Activated CD8-positive, alpha-beta memory T cell treated with anti-CD3 and anti-CD28 coated beads for 1 hour (primary cell): ENCODE data around the gene ZNF627.
"Not testable (repeated sequence)": the region's sequence is repeated elsewhere in the genome, so short reads cannot be mapped to it uniquely, and the experiment has no call there.

ENCODE experiments used
- DNase-seq, 2 donors: peaks; one replicate each; pipeline ENCODE4 v3.0.0-alpha.2; 2020; ENCODE audit warnings: low read depth in 1 of 2; ENCODE audit errors: extremely low read depth in 1 of 2

The ZNF627 gene

DNA sequence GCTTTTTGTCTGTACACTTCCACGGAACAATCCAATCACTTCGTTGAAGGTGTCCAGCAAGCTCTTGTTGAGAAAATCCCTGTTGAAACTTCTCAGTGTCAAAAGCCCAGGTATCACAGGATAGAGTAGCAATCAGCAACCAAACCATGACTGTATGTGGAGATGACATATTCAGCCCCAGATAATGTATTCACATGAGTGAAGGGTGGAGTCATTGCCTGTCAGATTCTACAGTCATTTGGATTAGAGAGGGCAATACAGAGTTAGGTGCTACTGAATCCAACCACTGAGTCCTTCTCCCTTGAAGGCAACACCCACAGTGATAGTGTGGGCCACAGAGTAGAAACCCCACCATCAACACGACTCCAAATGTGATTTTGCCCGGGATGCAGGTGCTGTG lies 23.3 kb downstream of the ZNF627 start:
- DNase-seq, result no peak

DNA sequence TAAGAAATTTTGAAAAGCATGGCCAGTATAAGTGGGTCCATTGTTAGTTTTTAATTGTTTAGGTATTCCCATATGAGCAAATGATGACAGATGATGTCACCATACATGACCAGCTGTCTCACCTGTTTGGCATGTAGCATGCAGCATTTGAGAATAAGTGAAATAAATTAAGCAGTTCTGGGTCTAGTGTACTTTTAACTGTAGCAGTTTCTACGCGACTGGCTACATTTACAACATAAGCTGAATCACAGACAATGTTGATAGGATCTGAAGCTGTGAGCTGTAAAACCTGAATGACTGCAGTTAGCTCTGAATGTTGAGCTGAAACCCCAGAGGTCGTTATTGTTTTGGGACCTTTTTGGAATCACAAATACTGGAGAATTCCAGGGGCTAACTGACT lies 25.1 kb downstream of the ZNF627 start:
- DNase-seq, result not testable (repeated sequence)

DNA sequence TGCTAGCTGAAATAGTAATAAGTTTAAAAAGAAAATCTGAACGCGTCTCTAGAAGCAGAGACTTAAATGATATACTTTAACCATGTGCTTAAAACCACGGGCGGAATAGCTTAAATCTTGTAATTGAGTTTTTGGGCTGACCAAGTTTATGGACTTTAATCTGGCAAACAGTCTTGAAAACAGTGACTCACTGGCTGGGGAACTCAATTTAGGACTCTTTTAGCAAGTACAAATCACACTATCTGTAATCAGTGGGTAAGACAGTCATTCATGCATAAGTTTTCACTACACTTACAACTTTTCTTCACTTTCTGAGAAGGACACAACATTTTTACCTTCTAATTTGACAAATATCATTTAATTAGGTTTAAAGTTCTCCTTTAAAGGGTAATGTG lies 26.8 kb downstream of the ZNF627 start:
- no peak for DNase-seq

DNA sequence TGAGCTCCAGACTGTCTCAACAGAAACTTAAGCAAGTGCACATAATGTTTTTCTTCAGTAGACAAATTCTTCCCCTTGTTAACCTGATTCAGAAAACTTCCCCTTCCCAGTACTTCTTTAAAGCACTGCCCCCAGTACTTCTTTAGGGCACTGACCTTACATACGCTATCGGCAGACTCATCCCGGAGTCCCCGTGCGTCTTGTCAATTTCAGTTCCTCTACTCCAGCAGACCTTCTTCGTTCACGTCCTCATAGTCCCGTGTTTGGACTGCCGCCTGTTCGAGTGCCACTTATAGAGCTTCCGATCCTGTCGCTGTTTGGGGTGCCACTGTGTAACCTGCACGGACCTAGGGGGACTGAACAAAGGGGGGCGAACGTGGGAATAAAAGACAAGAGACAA lies 29.0 kb downstream of the ZNF627 start:
- no peak for DNase-seq

DNA sequence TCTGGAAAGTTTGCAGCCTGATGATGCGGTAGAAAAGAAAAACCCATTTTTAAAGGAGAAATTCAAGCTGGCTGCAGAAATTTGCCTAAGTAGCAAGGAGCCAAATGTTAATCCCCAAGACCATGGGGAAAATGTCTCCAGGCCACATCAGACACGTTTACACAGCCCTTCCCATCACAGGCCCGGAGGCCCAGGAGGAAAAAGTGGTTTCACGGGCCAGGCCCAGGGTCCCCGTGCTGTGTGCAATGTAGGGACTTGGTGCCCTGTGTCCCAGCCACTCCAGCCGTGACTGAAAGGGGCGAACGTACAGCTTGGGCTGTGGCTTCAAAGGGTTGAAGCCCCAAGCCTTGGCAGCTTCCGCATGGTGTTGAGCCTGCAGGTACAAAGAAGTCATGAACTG lies 35.9 kb downstream of the ZNF627 start:
- no peak for DNase-seq

DNA sequence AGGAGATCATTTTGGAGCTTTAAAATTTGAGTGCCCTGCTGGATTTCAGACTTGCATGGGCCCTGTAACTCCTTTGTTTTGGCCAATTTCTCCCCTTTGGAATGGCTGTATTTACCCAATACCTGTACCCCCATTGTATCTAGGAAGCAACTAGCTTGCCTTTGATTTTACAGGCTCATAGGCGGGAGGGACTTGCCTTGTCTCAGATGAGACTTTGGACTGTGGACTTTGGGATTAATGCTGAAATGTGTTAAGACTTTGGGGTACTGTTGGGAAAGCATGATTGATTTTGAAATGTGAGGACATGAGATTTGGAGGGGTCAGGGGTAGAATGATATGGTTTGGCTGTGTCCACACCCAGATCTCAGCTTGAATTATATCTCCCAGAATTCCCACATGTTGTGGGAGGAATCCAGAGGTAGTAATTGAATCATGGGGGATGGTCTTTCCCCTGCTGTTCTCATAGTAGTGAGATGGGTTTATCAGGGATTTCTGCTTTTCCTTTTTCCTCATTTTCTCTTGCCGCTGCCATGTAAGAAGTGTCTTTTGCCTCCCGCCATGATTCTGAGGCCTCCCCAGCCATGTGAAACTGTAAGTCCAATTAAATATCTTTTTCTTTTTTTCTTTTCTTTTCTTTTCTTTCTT lies 36.9 kb downstream of the ZNF627 start:
- not testable (repeated sequence) for DNase-seq

DNA sequence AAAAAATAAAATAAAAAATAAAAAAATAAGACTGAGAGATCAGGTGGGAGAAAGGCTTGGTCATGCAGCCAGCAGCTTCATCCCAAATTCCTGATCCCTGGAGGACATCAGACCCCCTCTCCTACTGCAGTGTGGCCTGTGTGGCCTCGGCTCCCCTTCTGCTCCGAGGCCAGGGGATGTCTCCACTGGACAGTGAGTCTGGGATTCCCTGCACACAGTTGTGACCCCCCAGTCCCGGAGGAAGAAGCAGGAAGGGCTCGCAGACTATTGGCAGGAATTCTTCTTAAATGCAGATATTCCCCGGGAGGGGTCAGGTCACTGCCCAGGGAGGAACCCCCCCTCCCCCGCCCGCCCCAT lies 41.9 kb downstream of the ZNF627 start:
- no peak for DNase-seq

DNA sequence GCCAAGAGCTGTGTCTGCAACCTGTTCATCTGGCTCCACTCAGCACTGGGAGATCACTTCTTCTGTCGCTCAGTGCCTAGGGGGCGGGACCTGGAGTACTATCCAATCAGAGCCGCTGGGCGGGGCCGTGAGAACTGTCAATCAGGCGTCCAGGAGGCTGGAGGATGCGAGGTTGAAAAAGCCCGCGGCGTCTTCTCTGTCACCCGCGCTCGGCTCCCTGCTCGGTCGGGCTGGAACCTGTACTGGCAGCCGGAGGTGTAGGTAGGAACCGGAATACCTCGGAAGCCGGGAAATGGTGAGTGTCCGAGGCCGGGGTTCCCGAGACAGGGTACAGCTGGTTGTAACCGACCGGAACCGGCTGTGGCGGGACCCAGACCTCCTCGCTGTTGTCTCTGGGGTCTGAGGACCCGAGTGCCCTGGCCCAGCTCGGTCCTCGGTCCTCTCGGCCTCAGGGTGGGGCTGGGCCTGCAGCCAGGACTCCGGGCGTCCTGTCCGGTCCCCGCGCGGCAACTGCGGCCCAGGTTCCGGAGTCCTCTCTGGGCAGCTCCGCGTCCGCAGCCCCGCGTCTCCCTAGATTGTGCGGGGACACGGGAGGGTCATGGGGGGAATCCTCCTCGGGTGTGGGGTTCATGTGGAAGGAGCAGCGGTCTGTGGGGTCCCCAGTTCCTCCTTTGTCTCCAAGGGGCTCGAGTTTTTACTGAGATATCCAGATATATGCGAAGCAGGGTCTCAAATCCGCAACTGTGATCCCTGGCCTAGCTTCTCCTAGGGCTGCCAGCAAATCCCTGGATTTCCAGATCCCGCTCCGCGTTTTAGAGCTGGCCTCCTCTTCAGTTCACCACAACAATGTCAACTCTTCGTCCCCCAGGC lies 42.6 kb downstream of the ZNF627 start:
- peak; percentile 60 to 76 for DNase-seq

DNA sequence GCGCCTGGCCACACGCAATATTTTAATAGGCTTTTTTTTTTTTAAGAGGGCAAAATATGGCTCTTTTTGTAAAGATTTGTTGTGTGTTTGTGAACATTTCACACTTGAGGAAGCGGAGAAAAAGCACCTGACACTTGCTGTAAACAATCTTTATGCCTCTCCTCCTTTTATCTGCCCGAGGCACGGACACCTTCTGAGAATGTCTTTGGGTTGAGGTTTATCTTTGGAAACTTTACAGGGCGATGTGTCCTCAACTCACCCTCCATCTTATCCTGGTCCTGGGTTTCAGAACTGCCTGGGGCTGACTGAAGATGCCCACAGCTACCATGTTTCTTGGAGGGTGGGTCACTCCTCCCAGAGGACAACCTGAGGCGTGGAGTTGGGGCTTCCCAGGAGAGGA lies 44.0 kb downstream of the ZNF627 start:
- no peak for DNase-seq

DNA sequence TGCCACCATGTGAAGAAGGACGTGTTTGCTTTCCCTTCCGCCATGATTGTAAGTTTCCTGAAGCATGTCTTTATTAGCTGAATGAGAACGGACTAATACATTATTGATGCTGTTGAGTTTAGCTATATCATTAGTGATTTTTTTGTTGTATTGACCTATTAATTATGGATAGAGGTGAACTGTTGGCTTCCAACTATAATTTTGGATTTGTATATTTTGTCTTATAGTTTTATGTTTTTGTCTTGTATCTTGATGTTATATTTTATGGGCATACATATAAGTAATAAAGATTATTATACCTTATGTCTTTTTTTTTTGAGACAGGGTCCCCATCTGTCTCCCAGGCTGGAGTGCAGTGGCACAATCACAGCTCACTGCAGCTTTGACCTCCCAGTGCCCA lies 45.6 kb downstream of the ZNF627 start:
- no peak for DNase-seq

DNA sequence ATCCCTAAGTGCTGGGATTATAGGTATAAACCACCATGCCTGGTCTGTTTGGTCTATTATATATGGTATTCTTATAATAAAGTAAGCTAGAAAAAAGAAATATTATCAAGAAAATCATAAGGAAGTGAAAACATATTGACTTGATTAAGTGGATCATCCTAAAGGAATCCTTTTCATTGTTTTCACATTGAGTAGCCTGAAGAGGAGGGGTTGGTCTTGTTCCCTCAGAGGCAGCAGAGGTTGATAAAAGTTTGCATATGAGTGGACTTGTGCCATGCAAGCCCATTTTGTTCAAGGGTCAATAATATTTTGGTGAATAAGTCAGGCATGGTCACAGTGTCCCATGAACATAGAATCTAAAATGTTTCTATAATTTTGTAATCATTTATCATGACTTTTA lies 52.7 kb downstream of the ZNF627 start:
- DNase-seq, result no peak

DNA sequence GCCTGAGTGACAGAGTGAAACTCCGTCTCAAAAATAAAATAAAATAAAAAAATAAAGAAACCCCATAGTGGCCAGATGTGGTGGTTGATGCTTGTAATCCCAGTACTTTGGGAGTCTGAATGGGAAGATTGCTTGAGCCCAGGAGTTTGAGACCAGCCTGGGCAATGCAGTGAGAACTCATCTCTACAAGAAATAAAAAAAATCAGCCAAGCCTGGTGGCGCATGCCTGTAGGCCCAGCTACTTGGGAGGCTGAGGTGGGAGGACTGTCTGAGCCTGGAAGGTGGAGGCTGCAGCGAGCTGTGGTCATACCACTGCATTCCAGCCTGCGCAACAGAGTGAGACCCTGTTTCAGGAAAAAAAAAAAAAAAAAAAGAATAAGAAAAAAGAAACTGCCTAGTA lies 53.8 kb downstream of the ZNF627 start:
- DNase-seq, result no peak

DNA sequence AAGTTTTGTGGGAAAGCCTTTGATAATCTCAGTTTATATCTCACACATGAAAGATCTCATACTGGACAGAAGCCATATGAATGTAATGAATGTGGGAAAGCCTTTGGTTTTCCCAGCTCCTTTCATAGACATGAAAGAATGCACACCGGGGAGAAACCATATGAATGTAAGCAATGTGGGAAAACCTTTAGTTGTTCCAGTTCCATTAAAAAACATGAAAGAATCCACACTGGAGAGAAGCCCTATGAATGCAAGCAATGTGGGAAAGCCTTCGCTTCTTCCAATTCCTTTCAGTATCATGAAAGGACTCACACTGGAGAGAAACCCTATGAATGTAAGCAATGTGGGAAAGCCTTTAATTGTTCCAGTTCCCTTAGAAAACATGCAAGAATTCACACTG lies 54.8 kb downstream of the ZNF627 start:
- DNase-seq, result no peak

DNA sequence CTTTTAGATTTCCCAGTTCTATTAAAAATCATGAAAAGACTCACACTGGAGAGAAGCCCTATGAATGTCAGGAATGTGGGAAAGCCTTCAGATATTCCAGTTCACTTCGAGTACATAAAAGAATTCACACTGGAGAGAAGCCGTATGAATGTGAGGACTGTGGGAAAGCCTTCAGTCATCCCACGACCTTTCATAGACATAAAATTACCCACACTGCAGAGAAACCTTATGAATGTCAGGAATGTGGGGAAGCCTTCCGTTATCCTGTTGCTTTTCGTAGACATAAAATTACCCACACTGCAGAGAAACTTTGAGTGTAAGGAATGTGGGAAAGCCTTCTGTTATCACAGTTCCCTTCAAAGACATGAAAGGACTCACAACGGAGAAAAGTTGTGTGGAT lies 55.2 kb downstream of the ZNF627 start:
- no peak for DNase-seq

DNA sequence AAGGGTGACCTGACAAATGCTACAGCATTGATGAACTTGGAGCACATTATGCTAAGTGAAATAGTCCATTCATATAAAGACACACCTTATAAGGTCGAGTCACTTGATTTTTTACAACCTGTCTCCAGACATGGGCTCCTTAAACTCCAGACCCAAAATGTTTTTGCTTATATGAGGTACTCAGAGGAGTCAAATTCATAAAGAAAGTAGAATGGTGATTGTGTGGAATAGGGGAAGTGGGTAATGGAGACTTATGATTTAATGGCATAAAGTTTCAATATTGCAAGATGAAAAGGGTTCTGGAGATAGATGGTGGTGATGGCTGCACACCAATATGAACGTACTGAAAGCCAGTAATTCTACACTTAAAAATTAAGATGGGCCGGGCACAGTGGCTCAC lies 59.3 kb downstream of the ZNF627 start:
- DNase-seq, result no peak

DNA sequence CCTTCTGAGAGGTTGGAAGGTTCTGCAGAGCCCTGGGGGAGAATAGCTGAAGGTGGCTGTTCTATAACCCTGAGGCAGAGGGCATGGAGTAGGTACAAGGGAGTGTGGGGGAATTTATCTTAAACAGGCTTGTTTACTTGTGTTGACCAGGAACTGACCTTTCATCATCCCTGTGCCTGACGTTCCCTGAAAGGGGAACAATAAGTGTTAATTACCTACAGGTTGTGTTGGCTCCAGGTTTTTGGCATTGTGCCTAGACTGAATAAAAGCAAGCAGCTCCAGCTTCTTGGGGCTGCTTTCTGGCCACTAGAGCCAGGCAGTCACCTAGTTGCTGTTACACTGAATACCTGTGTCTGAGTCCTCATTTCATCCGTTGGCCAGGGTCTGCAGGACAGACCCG lies 60.0 kb downstream of the ZNF627 start:
- no peak for DNase-seq

DNA sequence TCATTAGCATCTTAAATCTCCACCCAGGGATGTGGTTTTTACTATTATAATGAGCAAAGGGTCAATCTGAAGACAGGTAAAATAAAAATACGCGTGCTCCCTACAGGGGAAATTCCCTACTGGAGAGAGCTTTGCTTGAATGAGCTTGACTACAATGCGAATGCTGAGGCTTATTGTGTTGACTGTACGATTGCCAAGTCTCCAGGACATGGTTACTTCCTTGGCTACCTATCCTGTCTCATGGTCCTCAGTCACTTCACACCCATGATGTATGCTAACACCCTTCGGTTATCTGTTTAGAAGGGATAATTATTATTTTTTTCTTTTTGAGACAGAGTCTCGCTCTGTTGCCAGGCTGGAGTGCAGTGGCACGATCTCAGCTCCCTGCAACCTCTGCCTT lies 61.7 kb downstream of the ZNF627 start:
- DNase-seq, result no peak

DNA sequence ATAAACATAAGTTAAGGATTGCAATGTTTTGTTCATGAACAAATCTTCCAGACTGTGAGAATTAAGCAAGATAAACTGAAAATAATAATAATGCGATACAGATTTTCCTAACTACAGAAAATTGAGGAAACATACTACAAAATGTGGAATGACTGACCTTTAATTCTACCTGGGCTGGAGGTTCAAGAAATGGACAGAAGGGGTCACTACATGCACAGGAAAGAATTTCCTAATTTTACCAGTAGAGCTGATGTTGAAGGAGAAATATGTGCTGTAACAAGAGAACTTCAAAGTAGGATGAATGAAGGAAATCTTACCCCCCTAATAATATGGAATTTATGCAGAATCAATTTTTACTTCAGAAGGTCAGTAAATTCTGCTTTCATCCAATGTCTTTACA lies 62.3 kb downstream of the ZNF627 start:
- no peak for DNase-seq

DNA sequence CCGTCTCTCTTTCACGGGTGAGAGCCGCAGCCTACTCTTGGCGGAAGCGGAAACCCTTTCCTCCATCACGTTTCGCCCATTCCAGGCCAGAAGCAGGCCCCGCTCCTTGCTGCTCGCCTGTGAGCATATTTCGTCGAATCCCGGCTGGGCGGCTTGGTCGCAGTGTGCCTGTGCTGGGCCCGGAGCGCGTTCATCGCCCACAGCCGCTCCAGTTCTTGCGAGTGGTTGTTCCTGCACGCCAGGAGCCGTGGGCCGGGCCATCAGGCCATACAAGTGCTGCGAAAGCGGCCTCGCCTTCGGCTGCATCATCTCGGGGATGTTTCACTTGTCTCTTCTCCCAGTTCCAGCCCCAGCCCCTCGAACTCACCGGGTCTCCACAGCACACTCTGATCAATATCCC lies 65.0 kb downstream of the ZNF627 start:
- no peak for DNase-seq

DNA sequence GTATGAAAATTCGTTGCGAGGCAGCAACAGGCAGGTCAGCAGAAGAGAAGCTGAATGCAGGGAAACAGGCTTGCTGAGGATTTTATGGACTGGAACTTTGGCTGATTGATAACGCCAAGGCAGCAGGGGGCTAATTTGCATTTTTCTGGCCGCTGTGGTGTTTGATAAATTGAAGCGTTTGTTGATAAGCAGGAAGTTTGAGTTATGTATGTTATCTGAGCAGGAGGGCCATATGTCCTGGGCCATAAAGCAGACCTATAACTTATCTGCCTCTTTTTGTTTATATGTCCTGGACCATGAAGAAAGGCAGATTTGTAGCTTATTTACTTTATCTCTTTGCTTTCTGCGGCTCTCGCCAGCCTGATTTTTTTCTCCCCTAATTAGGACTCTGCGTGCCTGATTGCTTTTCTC lies 65.9 kb downstream of the ZNF627 start:
- no peak for DNase-seq
